ENCODE measurements around the gene EXOC2. TPM values are rescaled to one million over a fixed set of nuclear protein-coding genes. Genes with fewer than 3 reads are reported as not detected.
A peak's percentile ranks its signal among the peaks of the same experiment; 100 is the strongest.

Gene EXOC2
- polyA plus RNA-seq, 10 donors, result 20.4 to 29.6 (median 23.9) TPM

DNA sequence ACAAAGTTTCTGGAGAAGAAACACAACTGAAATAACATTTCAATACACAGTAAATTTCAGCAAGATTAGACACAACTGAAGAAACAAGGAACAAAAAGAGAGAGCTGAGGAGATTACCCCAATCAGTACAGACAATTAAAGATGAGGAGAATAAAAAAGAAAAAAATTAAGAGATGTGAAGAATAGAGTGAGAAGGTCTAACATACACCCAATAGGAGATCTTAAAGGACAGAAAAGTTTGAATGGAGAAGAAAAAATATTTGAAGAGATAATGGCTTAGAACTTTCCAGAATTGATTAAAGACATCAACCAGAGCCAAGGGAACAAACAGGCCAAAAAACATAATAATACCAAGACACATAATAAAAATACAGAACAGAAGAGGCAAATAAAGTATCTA lies 152.4 kb downstream of the EXOC2 start:
- no peak for DNase-seq

DNA sequence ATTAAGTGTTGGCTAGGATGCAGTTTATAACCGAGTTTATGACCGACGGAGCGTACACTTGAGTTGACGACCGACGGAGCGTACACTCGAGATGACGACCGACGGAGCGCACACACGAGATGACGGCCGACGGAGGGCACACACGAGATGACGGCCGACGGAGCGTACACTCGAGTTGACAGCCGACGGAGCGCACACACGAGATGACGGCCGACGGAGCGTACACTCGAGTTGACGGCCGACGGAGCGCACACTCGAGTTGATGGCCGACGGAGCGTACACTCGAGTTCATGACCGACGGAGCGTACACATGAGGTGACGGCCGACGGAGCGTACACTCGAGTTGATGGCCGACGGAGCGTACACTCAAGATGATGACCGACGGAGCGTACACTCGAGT lies 155.8 kb downstream of the EXOC2 start:
- no peak for DNase-seq

DNA sequence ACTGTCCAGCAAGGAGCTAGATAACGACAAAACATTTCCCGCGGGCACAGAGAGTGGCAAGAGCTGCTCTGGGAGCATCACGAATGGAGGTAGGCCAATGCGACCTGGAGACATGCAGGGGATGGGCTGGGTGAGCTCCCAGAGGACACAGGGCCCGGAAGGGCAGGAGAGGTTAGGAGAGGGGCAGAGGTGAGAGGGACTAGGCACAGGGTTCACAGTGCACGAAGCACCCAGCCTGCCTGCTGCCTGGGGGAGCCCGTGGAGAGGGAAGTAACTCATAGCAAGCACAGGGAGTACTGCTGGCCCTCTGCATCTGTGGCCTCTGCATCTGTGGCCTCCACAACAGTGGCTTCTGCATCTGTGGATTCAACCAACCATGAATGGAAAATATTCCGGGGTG lies 162.5 kb downstream of the EXOC2 start:
- DNase-seq, result no peak

DNA sequence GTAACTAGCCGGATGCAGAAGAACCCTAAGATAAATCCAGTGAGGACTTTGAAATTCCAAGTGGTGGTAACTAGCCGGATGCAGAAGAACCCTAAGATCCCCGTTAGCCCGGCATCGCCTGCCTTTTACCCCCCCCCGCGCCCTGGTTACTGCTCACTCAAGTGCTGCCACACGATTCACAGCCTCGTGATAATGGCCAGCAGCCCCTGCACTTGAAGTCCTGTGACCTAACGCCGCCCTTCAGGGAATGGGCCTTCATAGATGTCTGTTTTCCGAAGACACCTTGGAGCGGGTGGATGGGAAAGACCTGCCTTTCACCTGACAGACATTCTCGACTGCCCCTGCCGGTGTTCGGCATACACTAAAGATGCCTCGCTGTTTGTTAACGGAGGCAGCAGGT lies 163.9 kb downstream of the EXOC2 start:
- no peak for DNase-seq

DNA sequence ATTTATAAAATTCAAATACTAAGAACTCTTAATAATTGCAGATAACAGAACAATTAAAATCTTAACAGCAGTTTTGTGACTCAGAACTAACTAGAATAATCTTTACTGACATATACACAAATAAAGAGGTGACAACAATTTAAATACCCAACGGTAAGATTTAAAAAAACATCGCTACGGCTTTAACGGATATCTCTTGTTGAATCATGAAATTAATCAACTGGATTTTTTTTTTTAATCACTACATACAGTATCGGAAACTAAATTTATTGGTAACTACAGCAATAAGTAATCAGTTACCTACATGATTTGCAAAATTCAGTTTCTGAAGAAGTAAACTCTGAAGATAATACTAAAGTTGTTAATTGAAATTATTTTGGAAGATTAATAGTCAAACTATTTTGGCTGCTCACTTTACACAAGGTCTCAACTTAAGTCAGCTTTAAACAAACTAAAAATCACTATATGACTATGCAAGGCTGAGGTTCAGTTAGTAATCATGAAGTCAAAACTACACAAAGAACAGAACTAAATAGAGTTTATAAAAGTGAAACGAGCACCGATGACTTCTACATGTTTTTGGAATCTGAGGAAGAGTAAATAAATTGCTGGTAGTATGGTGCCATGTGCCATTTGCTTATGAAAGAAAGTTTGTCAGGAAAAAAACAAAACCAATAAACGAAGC lies 164.8 kb downstream of the EXOC2 start:
- DNase-seq, result no peak

DNA sequence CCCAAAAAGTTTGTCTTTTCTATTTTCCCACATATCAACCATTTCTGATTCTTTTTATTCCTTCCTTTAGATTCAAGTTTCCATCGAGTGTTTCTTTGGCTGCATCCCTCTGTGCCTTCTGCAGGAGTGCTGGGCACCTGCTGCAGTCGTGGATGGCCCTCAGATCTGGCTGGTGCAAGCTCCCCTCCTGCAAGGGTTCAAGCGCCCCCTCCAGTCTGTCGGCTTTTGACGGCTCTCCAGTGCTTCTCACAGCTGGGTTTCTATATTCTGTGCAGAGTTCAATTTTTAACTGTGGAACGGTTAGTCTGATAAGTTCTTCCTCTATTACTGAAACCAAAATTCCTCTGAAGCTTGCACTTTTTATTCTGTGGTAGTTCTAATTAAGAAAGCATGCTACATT lies 168.1 kb downstream of the EXOC2 start:
- DNase-seq, result no peak

DNA sequence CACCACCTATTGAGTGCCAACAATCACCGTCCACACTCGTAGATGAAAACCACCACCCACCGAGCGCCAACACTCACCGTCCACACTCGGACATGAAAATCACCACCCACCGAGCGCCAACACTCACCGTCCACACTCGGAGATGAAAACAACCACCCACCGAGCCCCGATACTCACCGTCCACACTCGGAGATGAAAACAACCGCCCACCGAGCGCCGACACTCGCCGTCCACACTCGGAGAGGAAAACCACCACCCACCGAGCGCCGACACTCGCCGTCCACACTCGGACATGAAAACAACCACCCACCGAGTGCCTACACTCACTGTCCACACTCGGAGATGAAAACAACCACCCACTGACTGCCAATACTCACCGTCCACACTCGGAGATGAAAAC lies 172.1 kb downstream of the EXOC2 start:
- DNase-seq, result no peak

DNA sequence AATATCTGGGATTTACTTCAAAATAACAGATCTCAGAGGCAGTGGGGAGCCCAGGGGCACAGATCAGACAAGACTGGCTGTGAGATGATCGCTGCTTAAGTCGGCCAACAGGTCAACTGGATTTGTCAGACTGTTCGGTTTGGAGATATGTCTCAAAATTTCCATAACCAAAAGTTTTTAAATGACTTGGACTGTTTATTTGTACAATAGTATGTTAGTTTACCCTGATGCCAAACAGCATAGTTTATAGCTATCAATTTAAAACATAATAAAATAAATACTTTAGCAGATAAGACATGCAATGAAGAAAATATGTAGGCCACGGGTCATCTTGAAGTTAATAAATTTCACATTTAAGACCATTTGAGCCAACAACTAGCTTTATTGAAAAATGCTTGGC lies 174.7 kb downstream of the EXOC2 start:
- peak in 2 of 3 donors; percentile 6 to 45 for DNase-seq

DNA sequence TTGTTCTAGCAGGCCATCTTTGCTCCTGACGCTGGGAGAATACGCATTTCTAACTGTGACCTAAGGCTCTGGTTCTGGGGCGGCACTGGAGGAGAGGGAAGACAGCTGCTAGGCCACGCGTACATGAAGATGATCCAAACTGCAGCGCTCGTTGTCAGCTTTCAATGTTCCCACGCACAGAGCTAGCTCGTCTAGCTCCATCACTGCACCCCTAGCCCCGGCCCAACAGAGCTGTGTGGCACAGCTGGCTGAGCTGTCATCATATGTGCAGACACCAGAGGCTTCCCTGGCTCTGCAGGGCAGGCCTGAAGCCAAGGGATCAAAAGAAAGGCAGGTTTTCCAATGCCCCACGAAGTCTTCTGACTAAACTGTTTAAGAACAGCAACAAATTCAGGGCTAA lies 176.7 kb downstream of the EXOC2 start:
- DNase-seq, result no peak

DNA sequence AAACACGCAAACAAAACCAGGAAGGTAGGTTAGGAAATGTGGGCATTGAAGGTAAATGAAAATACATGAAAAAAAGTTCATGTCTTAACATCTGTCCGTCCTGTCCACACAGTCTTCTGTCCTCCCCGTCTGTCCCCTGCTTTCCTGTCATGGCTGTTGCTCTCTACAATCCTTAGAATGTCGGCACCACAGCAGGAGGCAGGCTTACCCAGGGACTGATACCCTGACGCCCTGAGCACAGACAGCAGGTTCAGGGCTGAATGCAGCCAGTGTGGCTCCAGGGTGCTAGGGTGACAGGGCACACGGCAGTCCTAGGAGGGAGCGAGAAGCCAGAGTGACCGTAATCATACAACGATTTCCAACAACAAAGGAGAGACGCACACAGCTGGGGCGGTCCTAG lies 177.7 kb downstream of the EXOC2 start:
- no peak for DNase-seq

DNA sequence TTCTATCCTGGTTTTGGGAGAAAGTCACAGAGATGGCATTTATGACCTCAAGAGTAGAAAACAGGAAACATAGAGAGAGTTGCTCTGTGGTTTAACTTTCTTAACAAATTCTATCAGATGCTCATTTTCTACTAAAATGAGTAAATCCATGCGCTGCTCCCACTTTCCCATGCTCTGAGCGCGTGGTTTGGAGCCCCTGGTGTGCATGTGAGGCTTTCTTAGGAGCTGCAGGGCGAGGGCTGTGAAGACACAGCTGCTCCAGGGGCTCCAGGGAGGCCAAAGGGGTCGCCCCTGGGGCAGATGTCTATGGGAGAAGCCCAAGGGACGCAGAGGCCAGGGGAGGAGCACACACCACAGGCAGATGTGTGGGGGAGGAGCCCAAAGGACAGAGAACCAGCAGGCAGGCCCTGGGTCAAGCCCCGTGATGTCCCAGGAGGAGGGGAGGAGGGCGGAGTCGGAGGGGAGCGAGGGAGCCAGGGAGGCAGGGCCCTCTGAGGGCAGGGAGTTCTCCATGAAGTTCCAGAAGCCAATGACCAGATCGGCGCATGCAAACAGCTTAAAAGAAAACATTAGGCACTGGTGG lies 178.5 kb downstream of the EXOC2 start:
- DNase-seq, result no peak

DNA sequence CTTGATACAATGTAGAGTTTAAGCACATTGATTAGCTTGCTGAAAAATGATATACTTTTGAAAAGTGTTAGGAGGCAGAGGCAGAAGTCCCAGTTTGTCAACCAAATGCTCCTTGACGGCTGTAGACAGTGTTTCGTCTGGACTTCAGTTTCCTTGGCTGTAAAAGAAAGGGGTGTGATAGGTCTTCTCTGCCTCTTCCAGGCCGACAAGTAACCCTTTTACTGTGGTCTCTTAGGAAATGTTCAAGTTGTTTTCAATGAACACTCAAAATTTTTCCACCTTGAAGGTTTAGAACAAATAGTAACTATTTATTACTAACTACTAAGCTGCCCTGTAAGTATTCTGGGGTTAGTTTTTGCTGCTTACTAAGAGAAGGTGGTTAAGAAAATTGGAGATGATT lies 179.0 kb downstream of the EXOC2 start:
- DNase-seq, result no peak

DNA sequence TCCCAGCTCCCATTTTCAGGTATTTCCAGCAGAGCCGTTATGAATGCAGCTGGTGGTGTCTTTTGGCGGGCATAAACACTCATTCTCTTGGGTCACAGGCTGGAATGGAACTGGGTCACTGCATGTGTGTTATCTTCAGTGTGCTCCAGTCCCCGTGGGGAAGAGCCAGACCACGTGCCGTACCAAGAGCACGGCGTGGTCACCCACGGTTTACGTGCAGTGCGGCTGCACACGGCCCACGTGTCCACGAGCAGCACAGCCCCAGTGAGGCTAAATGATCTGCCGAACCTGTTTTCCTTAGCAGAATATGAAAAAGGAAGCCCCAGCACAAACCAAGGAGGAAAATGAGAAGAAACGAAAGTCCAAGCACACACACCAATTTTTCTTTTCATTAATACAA lies 179.9 kb downstream of the EXOC2 start:
- DNase-seq, result no peak

DNA sequence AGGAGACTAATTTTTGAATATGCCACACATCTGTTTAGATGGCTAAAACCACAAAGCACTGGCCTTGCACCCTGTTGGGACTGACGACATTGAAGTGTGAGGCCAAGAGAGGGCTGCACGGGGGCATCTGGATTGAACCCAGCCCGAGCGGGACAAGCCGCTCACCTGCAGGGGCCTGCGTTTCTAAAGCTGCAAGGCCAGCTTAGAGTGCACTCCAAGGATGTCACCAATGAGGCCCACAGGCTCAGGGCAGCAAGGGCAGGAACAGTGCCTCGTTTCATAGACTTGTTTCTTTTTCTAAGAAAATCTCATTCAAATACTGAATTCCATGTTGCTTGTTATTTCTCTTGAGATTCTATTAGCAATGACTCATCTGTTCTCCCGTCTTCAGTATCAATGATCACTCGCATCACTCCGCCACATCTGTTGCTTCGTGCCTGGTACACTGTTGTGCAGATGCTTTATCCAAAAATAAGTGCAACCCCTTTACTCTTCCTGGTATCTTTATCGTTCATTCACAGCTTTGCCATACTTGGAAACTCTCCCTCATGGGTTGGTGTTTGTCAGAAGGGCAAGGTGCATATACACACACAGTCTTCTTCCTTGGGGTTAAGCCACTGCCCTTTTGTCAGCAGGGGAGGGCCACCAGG lies 181.3 kb downstream of the EXOC2 start:
- no peak for DNase-seq

DNA sequence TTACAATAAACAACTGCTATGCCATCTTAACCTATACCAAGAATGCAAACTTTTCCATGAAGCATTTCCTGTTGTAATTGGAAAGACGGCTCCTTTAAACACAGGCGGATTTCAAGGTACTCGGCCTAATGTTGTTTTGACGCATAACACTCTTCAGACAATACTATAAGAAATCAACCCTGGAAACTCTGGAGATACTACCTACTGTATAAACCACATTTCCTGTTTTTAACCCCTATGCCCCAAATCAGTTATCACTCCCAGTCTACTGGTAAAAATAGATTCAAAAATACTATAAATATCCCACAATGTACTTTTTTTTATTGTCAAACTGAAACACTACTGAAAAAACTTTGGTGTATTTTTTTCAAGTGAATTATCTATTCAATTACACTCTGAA lies 183.3 kb downstream of the EXOC2 start:
- no peak for DNase-seq

DNA sequence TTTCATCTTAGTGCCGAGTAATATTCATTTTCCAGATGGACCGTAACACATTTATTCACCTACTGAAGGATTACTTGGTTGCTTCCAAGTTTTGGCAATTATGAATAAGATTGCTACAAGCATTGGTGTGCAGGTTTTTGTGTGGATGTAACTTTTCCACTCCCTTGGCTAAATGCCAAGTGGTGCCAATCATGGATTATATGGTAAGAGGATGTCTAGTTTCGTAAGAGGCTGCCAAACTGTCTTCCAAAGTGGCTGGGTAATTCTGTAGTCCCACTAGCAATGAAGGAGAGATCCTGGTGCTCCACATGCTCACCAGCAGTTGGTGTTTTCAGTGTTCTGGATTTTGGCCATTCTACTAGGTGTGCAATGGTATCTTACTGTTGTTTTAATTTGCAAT lies 184.3 kb downstream of the EXOC2 start:
- no peak for DNase-seq

DNA sequence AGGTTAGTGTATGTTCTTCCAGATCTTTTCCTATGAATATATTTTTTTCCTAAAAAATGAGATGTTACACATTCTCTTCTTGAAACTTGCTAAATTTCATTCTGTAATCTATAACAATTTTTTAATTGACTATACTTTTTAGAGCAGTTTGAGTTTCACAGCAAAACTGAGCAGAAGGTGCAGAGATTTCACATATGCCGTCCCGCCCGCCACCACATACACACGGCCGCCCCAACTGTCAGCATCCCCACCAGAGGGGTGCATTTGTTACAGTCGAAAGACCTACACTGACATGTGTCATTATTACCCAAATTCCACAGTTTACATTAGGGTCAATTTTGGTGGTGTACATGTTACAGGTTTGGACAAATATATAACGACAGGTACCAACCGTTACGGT lies 184.9 kb downstream of the EXOC2 start:
- DNase-seq, result no peak

DNA sequence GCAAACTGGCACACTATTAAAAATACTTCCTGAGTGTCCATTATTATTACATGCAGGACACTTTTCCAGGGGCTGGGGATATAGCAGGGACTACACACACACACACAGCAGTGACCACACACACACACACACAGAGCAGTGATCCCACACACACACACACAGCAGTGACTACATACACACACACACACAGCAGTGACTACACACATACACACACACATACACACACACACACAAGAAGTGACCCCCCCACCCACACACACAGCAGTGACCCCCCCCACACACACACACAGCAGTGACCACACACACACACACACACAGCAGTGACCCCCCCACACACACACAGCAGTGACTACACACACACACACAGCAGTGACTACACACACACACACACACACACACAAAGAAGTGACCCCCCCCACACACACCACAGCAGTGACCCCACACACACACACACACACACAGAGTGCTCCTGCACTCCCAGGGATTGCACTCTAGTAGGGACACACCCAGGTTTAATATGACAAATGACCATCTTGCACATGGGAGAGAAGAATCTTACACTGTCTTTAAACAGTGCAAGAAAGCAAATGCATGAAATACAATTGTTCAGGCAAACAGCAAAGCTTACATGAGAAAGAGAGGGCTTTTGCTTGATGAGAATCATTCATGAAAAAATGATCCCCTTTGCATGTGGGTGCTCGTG lies 185.9 kb downstream of the EXOC2 start:
- no peak for DNase-seq

DNA sequence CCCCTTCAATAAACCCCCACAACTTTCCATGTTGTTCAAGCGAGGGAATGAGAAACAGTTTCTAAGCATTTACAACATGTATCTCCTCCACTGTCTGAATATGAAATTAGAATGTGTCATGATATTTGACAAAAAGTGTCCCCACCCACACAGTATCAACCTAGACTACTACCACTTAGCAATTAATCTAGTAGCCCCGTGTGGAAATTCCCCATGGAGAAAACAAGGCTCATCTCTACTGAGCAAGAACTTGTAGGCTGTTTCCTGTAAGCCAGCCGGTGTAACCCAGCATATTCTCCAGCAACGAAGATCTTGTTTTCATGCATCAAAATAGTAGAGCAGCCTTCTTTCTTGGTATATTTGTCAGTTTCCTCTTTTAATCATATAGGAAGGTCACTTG lies 186.4 kb downstream of the EXOC2 start:
- no peak for DNase-seq

DNA sequence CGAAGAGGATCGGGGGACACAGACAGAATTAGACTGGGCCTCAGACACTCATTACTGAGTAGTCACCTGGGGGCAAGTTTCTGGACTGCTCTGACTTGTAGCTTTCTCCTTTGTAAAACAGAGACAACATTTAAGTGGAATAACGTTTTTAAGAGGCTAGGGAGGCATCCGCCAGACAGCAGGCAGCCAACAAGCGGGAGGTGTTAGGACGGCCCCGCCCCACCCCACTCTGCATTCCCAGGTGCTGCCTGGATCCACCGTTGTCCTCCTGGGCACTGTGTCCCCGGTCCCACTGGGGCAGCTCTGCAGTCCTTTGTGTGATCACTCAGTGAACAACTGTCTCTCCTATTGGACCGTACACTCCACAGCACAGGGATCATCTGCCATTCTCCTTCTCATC lies 187.6 kb downstream of the EXOC2 start:
- DNase-seq, result no peak

DNA sequence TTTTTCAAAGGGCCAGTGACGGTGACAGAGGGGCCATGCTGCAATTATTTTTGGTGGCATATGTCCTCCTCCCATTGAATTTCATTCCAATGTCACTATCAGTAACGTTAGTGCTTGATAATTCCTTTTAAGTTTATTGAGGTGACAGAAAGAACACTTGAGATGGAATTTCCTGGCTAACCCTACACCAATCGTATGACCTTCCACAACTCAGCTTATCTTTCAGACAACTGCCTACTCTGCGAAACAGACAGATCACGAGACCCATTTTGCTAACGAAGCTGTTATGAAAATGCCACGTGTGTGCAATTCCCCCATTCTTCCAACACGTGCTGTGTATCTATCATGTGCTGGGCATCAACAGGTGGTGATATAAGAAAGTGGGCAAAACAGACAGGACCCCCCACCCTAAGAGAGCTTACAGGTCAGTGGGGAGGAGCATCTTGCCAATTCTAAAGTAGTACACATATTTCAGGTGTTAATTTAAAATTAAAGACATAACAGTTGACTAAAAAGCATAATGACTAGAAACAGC lies 188.4 kb downstream of the EXOC2 start:
- no peak for DNase-seq

DNA sequence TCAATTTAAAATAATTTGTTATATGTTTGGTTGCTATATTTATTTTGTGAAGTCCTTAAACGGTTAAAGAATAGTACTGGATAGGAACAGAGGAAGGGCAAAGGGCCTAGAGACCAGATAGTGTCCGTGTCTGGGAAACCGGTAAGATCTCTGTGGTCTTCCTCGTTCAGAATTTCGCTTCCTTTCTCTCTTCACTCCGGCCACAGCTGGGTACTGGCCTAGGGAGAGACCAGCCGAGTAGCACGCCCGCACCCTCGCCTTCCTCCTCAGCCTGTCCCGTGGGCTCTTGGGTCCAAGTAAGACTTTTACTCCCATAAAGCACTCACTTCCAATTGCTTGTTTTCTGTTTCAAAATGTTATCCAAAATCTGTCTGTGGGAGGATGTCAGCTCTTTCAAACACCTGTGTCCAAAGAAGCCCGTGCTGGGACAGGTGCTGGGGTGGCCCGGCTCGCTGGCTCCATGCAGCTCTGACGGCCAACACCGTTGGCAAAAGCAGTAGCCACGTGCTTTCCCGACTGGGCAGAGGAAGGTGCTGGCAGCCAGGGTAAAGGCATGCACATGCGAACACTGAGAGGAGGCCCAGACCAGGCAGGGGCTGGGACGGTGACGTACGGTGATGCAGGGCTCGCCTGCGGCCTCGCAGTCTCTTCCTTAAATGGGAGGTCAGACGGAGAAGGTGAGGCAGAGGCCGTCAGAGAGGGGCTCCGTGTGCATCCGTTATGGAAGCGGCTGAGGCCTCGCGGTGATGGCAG lies 189.2 kb downstream of the EXOC2 start:
- DNase-seq, result no peak
